BE2C (cell line): ENCODE data around the gene TMEM108.

ENCODE experiments used
- DNase-seq: peaks from one replicate; pipeline ENCODE4 v3.0.0-alpha.2; 2020
- H3K27me3 ChIP-seq: fragments of 250-450 bp; sonication (Bioruptor Pico); 2 replicates; pipeline ENCODE4 v1.5.1; 2020; ENCODE audit warnings: mild to moderate bottlenecking
- H3K36me3 ChIP-seq: fragments of 250-450 bp; sonication (Bioruptor Pico); 2 replicates; pipeline ENCODE4 v1.5.1; 2020; ENCODE audit warnings: mild to moderate bottlenecking
- H3K4me1 ChIP-seq: fragments of 250-450 bp; sonication (Bioruptor Pico); 2 replicates; pipeline ENCODE4 v1.5.1; 2020
- H3K4me3 ChIP-seq: 2 replicates; pipeline ENCODE4 v1.5.1; 2011; ENCODE audit warnings: low read depth, low read length
- H3K9me3 ChIP-seq: fragments of 250-450 bp; sonication (Bioruptor Pico); 2 replicates; pipeline ENCODE4 v1.5.1; 2020
- CTCF ChIP-seq: IDR thresholded peaks from 2 replicates; pipeline ENCODE4 v1.5.1; 2012; ENCODE audit warnings: mild to moderate bottlenecking, low read depth, low read length

TMEM108 gene

GRCh38 chr3:133377396-133377795 is 339.2 kb downstream of the TMEM108 start:
- Histone ChIP-seq H3K9me3 (no peaks in the 10 kb centered on the region), H3K36me3 (peaks cover 20% of the 10 kb centered on the region), H3K4me1 (peaks cover 20% of the 10 kb centered on the region), H3K4me3 (no peak overlapping the region), H3K27me3 (no peaks in the 10 kb centered on the region)
- TF ChIP-seq CTCF = peak; percentile 84
- DNase-seq = no peak

GRCh38 chr3:133379926-133380325 is 341.7 kb downstream of the TMEM108 start:
- Histone ChIP-seq H3K27me3 (no peaks in the 10 kb centered on the region), H3K4me3 (no peak overlapping the region), H3K9me3 (no peaks in the 10 kb centered on the region), H3K4me1 (peaks cover 33% of the 10 kb centered on the region), H3K36me3 (peaks cover 20% of the 10 kb centered on the region)
- no peak for TF ChIP-seq CTCF
- peak; percentile 10 for DNase-seq

- Histone ChIP-seq H3K27me3 (no peaks in the 10 kb centered on the region), H3K4me3 (no peak overlapping the region), H3K36me3 (peaks cover 24% of the 10 kb centered on the region), H3K9me3 (no peaks in the 10 kb centered on the region), H3K4me1 (peaks cover 32% of the 10 kb centered on the region)
- no peak for TF ChIP-seq CTCF
- peak; percentile 11 for DNase-seq
Observed at GRCh38 chr3:133380481-133381225, 342.5 kb downstream of the TMEM108 start.

- TF ChIP-seq CTCF = no peak
- H3K36me3 ChIP-seq = peaks cover 24% of the 10 kb centered on the region
- H3K27me3 ChIP-seq = no peaks in the 10 kb centered on the region
- no peaks in the 10 kb centered on the region for H3K9me3 ChIP-seq
- no peak for DNase-seq
- H3K4me3 ChIP-seq = no peak overlapping the region
- H3K4me1 ChIP-seq = peaks cover 29% of the 10 kb centered on the region
Observed at GRCh38 chr3:133381346-133382109, 343.3 kb downstream of the TMEM108 start.

- H3K4me3 ChIP-seq = no peak overlapping the region
- H3K9me3 ChIP-seq = no peaks in the 10 kb centered on the region
- H3K27me3 ChIP-seq = no peaks in the 10 kb centered on the region
- no peak for TF ChIP-seq CTCF
- peaks cover 19% of the 10 kb centered on the region for H3K36me3 ChIP-seq
- peaks cover 31% of the 10 kb centered on the region for H3K4me1 ChIP-seq
- no peak for DNase-seq
Observed at GRCh38 chr3:133383175-133383574, 345.0 kb downstream of the TMEM108 start.

- peak overlapping the region; percentile 34 for H3K4me3 ChIP-seq
Observed at GRCh38 chr3:133383741-133384140, 345.6 kb downstream of the TMEM108 start.

More at GRCh38 chr3:133383741-133384140, 345.6 kb downstream of the TMEM108 start:
- TF ChIP-seq CTCF = no peak
- Histone ChIP-seq H3K4me1 (peaks cover 35% of the 10 kb centered on the region), H3K9me3 (no peaks in the 10 kb centered on the region), H3K36me3 (peaks cover 20% of the 10 kb centered on the region), H3K27me3 (no peaks in the 10 kb centered on the region)
- no peak for DNase-seq
